ENCODE data around the gene ACO2. TPM values are rescaled to one million over a fixed set of nuclear protein-coding genes. Genes with fewer than 3 reads are reported as not detected.

Gene ACO2
- total and polyA plus RNA-seq, 2 of the 13 experiments (the other 11 are each of a cell fraction or from before 2014, with no cell fraction given): 19.2 to 45.6 TPM

- TF ChIP-seq ZBTB26 (CRISPR knock-in tag; IDR thresholded peaks at IDR 0.05; ENCODE audit: borderline replicate concordance) (no peak), CHD2 (IDR thresholded peaks at IDR 0.05; ENCODE audit: low read depth, low read length) (no peak), ZNF274 (CRISPR knock-in tag; IDR thresholded peaks at IDR 0.05) (no peak), HINFP (CRISPR knock-in tag; IDR thresholded peaks at IDR 0.05; ENCODE audit: low read depth) (0 out of 2 replicates have a peak, but pooled peaks have one; percentile 34), ZFYVE20 (CRISPR knock-in tag; IDR thresholded peaks at IDR 0.05; ENCODE audit: borderline replicate concordance, low read depth) (no peak), TCF12 (IDR thresholded peaks at IDR 0.05) (no peak), TCF12 (CRISPR knock-in tag; IDR thresholded peaks at IDR 0.05) (no peak), ZNF225 (CRISPR knock-in tag; IDR thresholded peaks at IDR 0.05) (no peak), ZNF839 (CRISPR knock-in tag; IDR thresholded peaks at IDR 0.05; ENCODE audit: borderline replicate concordance) (no peak), FOXP4 (CRISPR knock-in tag; IDR thresholded peaks at IDR 0.05) (0 out of 2 replicates have a peak, but pooled peaks have one; percentile 1), MNT (IDR thresholded peaks at IDR 0.05) (no peak), RAD21 (CRISPR knock-in tag; IDR thresholded peaks at IDR 0.05) (no peak), RBAK (CRISPR knock-in tag; IDR thresholded peaks at IDR 0.05) (no peak), ZNF782 (CRISPR knock-in tag; IDR thresholded peaks at IDR 0.05; ENCODE audit: borderline replicate concordance) (no peak), ZSCAN22 (CRISPR knock-in tag; IDR thresholded peaks at IDR 0.05) (no peak), NFYC (CRISPR knock-in tag; IDR thresholded peaks at IDR 0.05) (no peak), ZBTB42 (CRISPR knock-in tag; IDR thresholded peaks at IDR 0.05) (no peak), PHF5A (CRISPR knock-in tag; IDR thresholded peaks at IDR 0.05; ENCODE audit: low read depth, unreplicated experiment) (no peak), ZGPAT (CRISPR knock-in tag; IDR thresholded peaks at IDR 0.05) (no peak), KDM4B (CRISPR knock-in tag; IDR thresholded peaks at IDR 0.05) (no peak), ZNF724P (CRISPR knock-in tag; IDR thresholded peaks at IDR 0.05; ENCODE audit: borderline replicate concordance) (no peak; the same call in 1 of the 2 replicates), NKX3-1 (CRISPR knock-in tag; IDR thresholded peaks at IDR 0.05) (no peak), ZSCAN25 (CRISPR knock-in tag; IDR thresholded peaks at IDR 0.05) (no peak), ZNF263 (CRISPR knock-in tag; IDR thresholded peaks at IDR 0.05) (no peak)
These were observed 418 bp downstream of the ACO2 start (continued) for GRCh38 chr22:41469218-41469851.

All from HepG2 (cell line).